GM23338 (cell line): Measurements from ENCODE around the gene NR1D1. TPM values are rescaled to one million over a fixed set of nuclear protein-coding genes. Genes with fewer than 3 reads are reported as not detected.

Source experiments
- ATAC-seq: fragments of 200-7000 bp; cut with Tn5 transposase; 3 replicates; pipeline ENCODE4 v1.9.1; 2020
- DNase-seq: peaks from one replicate; pipeline ENCODE4 v3.0.0-alpha.2; 2015; ENCODE audit warnings: low spot score
- H2AFZ ChIP-seq: fragments of 200-600 bp; sonication (generic); 2 replicates; pipeline ENCODE4 v1.8.0; 2016; ENCODE audit warnings: antibody characterized with exemption, mild to moderate bottlenecking, moderate library complexity
- H3F3A ChIP-seq: fragments of 200-600 bp; sonication (generic); replicated peaks from 2 replicates; pipeline ENCODE4 v1.8.0; 2017; ENCODE audit warnings: antibody characterized with exemption, mixed run types, low read depth
- H3K27ac ChIP-seq: fragments of 200-600 bp; sonication (generic); 2 replicates; pipeline ENCODE4 v1.6.1; 2016; ENCODE audit warnings: low read depth
- H3K27me3 ChIP-seq: fragments of 200-600 bp; sonication (generic); 2 replicates; pipeline ENCODE4 v1.8.0; 2016; ENCODE audit warnings: mild to moderate bottlenecking, mixed run types, moderate library complexity; ENCODE audit not compliant: insufficient read depth
- H3K36me3 ChIP-seq: fragments of 200-600 bp; sonication (generic); 2 replicates; pipeline ENCODE4 v1.8.0; 2016; ENCODE audit warnings: mild to moderate bottlenecking; ENCODE audit not compliant: insufficient read depth
- H3K4me1 ChIP-seq: fragments of 200-600 bp; sonication (generic); 2 replicates; pipeline ENCODE4 v1.8.0; 2016; ENCODE audit warnings: mild to moderate bottlenecking, moderate library complexity; ENCODE audit not compliant: insufficient read depth
- H3K4me2 ChIP-seq: fragments of 200-600 bp; sonication (generic); 2 replicates; pipeline ENCODE4 v1.7.1; 2017; ENCODE audit warnings: mixed run types
- H3K4me3 ChIP-seq: fragments of 200-600 bp; sonication (generic); 2 replicates; pipeline ENCODE4 v1.6.1; 2016; ENCODE audit warnings: mixed run types
- H3K79me2 ChIP-seq: fragments of 200-600 bp; sonication (generic); replicated peaks from 2 replicates; pipeline ENCODE4 v1.8.0; 2017; ENCODE audit warnings: mild to moderate bottlenecking; ENCODE audit not compliant: insufficient read depth
- H3K9me2 ChIP-seq: fragments of 200-600 bp; sonication (generic); 2 replicates; pipeline ENCODE4 v1.8.0; 2017; ENCODE audit not compliant: insufficient read depth
- H4K20me1 ChIP-seq: fragments of 200-600 bp; sonication (generic); replicated peaks from 2 replicates; pipeline ENCODE4 v1.8.0; 2017; ENCODE audit warnings: mild to moderate bottlenecking; ENCODE audit not compliant: insufficient read depth
- H3K27ac Mint-ChIP-seq: 2 replicates; pipeline ENCODE4 v1.8.0; 2020; ENCODE audit warnings: inconsistent platforms, mild to moderate bottlenecking, moderate library complexity, mixed read lengths
- H3K27me3 Mint-ChIP-seq: 3 replicates; pipeline ENCODE4 v1.8.0; 2022; ENCODE audit warnings: low read depth, mild to moderate bottlenecking, moderate library complexity, mixed read lengths, inconsistent platforms; ENCODE audit not compliant: insufficient read depth, poor library complexity
- H3K36me3 Mint-ChIP-seq: 3 replicates; pipeline ENCODE4 v1.8.0; 2021; ENCODE audit warnings: low read depth, mild to moderate bottlenecking, inconsistent platforms, moderate library complexity, mixed read lengths
- H3K4me1 Mint-ChIP-seq: 3 replicates; pipeline ENCODE4 v1.8.0; 2020; ENCODE audit warnings: mild to moderate bottlenecking, inconsistent platforms, mixed read lengths
- H3K4me3 Mint-ChIP-seq: 3 replicates; pipeline ENCODE4 v1.8.0; 2021; ENCODE audit warnings: moderate library complexity, mild to moderate bottlenecking, inconsistent platforms, mixed read lengths
- H3K9me3 Mint-ChIP-seq: 3 replicates; pipeline ENCODE4 v1.8.0; 2020; ENCODE audit warnings: moderate library complexity, mild to moderate bottlenecking, inconsistent platforms, mixed read lengths
- EZH2phosphoT487 ChIP-seq: fragments of 200-600 bp; sonication (generic); IDR thresholded peaks from one replicate; pipeline ENCODE4 v1.8.1; 2018; ENCODE audit warnings: antibody characterized with exemption; ENCODE audit not compliant: unreplicated experiment
- polyA plus RNA-seq: library from polyadenylated mRNA; unstranded; fragments of >200 nt; fragmentation: Nextera tagmentation; extraction: Ambion mirVana; gene quantifications from 2 replicates; pipeline ENCODE4 v1.2.1, GENCODE V29; 2016
- total RNA-seq: library from RNA; depleted of rRNA; stranded (reverse); fragments of >200 nt; shearing (Covaris generic); gene quantifications from 2 replicates; pipeline ENCODE4 v1.2.3, GENCODE V29; 2014
- TF ChIP-seq, protein P1 (sequence below): fragments of 250-450 bp; sonication (Bioruptor Pico); IDR thresholded peaks from 2 replicates; pipeline ENCODE4 v1.5.0; 2020; ENCODE audit warnings: mild to moderate bottlenecking, moderate library complexity
- TF ChIP-seq, protein P2 (sequence below), 2 experiments: fragments of 200-600 bp in 1 of 2; sonication (generic) in 1 of 2; conservative IDR thresholded peaks; 2 replicates each; pipeline versions ENCODE4 v1.5.1 to v1.6.1; 2016 to 2017; ENCODE audit warnings: antibody characterized with exemption in 2 of 2, low read depth in 2 of 2, mild to moderate bottlenecking in 2 of 2, moderate library complexity in 1 of 2

The NR1D1 gene
- total and polyA plus RNA-seq, 2 experiments from 2014 or later, result 3.3 to 4.2 TPM

DNA sequence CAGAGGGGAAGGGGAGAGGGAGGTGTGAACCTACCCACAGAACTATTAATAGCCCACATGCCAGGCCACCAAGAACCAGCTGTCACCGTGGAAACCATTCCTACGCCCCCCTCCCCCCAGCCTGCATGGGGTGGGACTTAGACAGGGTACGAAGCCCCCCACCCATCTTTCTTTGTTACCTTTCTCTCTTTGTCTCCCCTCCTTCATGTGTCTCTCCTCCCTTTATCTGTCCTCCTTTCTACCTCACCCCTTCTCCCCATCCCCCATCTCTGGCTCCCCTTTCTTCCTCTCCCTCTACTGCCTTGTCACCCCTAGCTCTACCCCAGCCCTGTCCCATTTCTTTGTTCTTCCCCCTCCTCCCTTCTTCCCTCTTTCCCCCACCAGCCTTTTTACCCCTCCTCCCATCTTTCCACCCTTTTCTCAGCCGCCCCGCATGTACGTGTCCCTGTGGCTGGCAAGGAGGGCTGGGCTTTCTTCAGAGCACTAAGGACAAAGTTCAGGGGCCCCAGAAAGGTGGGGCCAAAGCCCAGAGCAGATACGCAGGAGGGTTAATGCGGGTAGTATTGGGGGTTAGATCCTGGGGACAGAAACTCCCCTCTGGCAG lies 29.6 kb downstream of the NR1D1 start (continued):
- TF ChIP-seq, protein P1, sequence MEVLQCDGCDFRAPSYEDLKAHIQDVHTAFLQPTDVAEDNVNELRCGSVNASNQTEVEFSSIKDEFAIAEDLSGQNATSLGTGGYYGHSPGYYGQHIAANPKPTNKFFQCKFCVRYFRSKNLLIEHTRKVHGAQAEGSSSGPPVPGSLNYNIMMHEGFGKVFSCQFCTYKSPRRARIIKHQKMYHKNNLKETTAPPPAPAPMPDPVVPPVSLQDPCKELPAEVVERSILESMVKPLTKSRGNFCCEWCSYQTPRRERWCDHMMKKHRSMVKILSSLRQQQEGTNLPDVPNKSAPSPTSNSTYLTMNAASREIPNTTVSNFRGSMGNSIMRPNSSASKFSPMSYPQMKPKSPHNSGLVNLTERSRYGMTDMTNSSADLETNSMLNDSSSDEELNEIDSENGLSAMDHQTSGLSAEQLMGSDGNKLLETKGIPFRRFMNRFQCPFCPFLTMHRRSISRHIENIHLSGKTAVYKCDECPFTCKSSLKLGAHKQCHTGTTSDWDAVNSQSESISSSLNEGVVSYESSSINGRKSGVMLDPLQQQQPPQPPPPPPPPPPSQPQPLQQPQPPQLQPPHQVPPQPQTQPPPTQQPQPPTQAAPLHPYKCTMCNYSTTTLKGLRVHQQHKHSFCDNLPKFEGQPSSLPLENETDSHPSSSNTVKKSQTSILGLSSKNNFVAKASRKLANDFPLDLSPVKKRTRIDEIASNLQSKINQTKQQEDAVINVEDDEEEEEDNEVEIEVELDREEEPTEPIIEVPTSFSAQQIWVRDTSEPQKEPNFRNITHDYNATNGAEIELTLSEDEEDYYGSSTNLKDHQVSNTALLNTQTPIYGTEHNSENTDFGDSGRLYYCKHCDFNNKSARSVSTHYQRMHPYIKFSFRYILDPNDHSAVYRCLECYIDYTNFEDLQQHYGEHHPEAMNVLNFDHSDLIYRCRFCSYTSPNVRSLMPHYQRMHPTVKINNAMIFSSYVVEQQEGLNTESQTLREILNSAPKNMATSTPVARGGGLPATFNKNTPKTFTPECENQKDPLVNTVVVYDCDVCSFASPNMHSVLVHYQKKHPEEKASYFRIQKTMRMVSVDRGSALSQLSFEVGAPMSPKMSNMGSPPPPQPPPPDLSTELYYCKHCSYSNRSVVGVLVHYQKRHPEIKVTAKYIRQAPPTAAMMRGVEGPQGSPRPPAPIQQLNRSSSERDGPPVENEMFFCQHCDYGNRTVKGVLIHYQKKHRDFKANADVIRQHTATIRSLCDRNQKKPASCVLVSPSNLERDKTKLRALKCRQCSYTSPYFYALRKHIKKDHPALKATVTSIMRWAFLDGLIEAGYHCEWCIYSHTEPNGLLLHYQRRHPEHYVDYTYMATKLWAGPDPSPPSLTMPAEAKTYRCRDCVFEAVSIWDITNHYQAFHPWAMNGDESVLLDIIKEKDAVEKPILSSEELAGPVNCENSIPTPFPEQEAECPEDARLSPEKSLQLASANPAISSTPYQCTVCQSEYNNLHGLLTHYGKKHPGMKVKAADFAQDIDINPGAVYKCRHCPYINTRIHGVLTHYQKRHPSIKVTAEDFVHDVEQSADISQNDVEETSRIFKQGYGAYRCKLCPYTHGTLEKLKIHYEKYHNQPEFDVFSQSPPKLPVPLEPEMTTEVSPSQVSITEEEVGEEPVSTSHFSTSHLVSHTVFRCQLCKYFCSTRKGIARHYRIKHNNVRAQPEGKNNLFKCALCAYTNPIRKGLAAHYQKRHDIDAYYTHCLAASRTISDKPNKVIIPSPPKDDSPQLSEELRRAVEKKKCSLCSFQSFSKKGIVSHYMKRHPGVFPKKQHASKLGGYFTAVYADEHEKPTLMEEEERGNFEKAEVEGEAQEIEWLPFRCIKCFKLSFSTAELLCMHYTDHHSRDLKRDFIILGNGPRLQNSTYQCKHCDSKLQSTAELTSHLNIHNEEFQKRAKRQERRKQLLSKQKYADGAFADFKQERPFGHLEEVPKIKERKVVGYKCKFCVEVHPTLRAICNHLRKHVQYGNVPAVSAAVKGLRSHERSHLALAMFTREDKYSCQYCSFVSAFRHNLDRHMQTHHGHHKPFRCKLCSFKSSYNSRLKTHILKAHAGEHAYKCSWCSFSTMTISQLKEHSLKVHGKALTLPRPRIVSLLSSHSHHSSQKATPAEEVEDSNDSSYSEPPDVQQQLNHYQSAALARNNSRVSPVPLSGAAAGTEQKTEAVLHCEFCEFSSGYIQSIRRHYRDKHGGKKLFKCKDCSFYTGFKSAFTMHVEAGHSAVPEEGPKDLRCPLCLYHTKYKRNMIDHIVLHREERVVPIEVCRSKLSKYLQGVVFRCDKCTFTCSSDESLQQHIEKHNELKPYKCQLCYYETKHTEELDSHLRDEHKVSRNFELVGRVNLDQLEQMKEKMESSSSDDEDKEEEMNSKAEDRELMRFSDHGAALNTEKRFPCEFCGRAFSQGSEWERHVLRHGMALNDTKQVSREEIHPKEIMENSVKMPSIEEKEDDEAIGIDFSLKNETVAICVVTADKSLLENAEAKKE (CRISPR knock-in tag), result no peak

DNA sequence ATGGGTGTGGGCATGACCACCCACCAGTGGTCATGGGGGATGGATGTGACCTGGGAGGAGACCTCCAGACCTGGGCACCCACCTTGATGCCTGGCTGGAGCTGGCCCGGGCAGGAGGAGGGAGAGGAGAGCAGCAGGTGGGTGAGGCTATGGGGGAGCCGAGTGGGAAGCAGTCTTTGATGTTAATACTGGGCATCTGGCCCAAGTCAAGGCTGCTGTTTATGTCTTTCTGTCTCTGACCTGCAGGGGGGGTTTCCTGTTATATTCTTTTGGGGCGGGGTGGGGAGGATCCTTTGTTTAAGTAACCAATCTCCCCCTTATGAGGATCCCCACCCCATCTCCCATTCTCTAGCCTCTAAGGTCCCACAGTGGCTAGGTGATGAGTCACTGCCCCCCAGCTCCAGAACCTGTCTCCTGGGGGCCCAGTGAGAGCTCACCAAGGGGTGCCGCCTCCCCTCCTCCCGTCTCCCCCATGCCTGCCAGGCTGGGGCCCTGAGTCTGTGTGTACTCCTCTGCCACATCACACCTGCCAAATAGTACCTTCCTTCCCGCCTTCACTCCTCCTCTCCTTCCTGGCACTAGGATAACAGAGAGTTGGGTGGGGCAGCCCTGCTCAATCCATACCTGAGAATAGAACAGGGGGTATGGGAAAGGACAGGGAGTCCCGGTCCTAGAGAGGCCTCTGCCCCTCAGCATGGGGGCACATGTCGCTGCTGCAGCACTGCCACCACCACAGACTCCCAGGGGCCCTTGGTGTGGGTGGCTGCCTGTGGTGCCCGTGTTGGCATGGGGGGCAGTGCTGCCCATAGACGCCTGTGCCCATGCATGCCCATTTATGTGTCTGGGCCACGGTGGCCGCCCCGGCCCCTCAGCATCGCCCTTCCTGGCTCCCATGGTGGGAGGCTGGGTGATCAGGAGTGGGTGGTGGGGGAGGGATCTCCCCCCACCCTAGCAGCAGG lies 30.4 kb downstream of the NR1D1 start:
- H3K9me3 Mint-ChIP-seq, result no peaks in the 10 kb centered on the region
- DNase-seq, result peak; percentile 55
- H3K27me3 Mint-ChIP-seq, result peaks cover 22% of the 10 kb centered on the region
- peaks cover 77% of the 10 kb centered on the region for H3K4me1 Mint-ChIP-seq
- peak; percentile 10 for ATAC-seq
- Histone ChIP-seq H3K27me3 (no peaks in the 10 kb centered on the region), H3K4me1 (peaks cover 66% of the 10 kb centered on the region), H3K36me3 (no peaks in the 10 kb centered on the region), H3K4me3 (peak overlapping the region; percentile 54), H3K4me2 (peak overlapping the region; percentile 82), H3K27ac (peak overlapping the region; percentile 59; the same call in 1 of the 2 replicates), H4K20me1 (no peaks in the 10 kb centered on the region), H3K9me2 (no peaks in the 10 kb centered on the region), H3F3A (0 out of 2 replicates have a peak, but pooled peaks cover 20% of the 10 kb centered on the region), H2AFZ (no peak overlapping the region), H3K79me2 (peaks cover 7% of the 10 kb centered on the region; the same call in 1 of the 2 replicates)
- H3K36me3 Mint-ChIP-seq, result no peaks in the 10 kb centered on the region
- H3K4me3 Mint-ChIP-seq, result peak overlapping the region; percentile 57
- TF ChIP-seq EZH2phosphoT487, result no peak
- TF ChIP-seq, protein P2, sequence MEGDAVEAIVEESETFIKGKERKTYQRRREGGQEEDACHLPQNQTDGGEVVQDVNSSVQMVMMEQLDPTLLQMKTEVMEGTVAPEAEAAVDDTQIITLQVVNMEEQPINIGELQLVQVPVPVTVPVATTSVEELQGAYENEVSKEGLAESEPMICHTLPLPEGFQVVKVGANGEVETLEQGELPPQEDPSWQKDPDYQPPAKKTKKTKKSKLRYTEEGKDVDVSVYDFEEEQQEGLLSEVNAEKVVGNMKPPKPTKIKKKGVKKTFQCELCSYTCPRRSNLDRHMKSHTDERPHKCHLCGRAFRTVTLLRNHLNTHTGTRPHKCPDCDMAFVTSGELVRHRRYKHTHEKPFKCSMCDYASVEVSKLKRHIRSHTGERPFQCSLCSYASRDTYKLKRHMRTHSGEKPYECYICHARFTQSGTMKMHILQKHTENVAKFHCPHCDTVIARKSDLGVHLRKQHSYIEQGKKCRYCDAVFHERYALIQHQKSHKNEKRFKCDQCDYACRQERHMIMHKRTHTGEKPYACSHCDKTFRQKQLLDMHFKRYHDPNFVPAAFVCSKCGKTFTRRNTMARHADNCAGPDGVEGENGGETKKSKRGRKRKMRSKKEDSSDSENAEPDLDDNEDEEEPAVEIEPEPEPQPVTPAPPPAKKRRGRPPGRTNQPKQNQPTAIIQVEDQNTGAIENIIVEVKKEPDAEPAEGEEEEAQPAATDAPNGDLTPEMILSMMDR (conservative IDR thresholded peaks at IDR 0.05; ENCODE audit: low read depth in 2 of 2), result peak; percentile 24 to 29; a peak in 3 of 4 replicates
- H3K27ac Mint-ChIP-seq, result 0 out of 2 replicates have a peak overlapping the region, but pooled peaks have one; percentile 41
